Right lobe of liver (tissue), 6 donors: ENCODE data around the gene LAMB3. TPM values are rescaled to one million over a fixed set of nuclear protein-coding genes. Genes with fewer than 3 reads are reported as not detected.

Experiments
- ATAC-seq, 4 donors: fragments of 200-7000 bp; cut with Tn5 transposase; one replicate each; pipeline ENCODE4 v1.9.1; 2020; ENCODE audit warnings: mild to moderate bottlenecking in 4 of 4, moderate library complexity in 4 of 4
- DNase-seq, 3 donors: peaks; one replicate each; pipeline ENCODE4 v3.0.0-alpha.2; 2020
- H3K27ac ChIP-seq, 3 donors: fragments of 200-600 bp; one replicate each; pipeline ENCODE4 v1.8.0; 2022
- H3K27me3 ChIP-seq, 2 donors: fragments of 200-600 bp; one replicate each; pipeline ENCODE4 v1.8.0; 2022
- H3K36me3 ChIP-seq, 4 donors: fragments of 200-600 bp; sonication (generic) in 1 of 4; one replicate each; pipeline versions ENCODE4 v1.5.1 to v1.8.0; 2017 to 2022; ENCODE audit warnings: control low read depth in 1 of 4
- H3K4me1 ChIP-seq, 4 donors: fragments of 200-600 bp; sonication (generic) in 1 of 4; one replicate each; pipeline versions ENCODE4 v1.5.1 to v1.8.0; 2017 to 2022; ENCODE audit warnings: control low read depth in 1 of 4
- H3K4me3 ChIP-seq, 3 donors: fragments of 200-600 bp; one replicate each; pipeline ENCODE4 v1.8.0; 2022
- H3K9me3 ChIP-seq, 4 donors: fragments of 200-600 bp; sonication (generic) in 1 of 4; one replicate each; pipeline versions ENCODE4 v1.5.1 to v1.8.0; 2017 to 2022; ENCODE audit warnings: control low read depth in 1 of 4
- CTCF ChIP-seq, 4 donors: fragments of 200-600 bp in 3 of 4; fragments of 450-650 bp in 1 of 4; IDR thresholded peaks; one replicate each; pipeline versions ENCODE4 v1.5.1 to v1.8.0; 2016 to 2022; ENCODE audit warnings: antibody characterized with exemption in 4 of 4, mild to moderate bottlenecking in 2 of 4
- POLR2A ChIP-seq: fragments of 450-650 bp; IDR thresholded peaks from one replicate; pipeline ENCODE4 v1.6.1; 2017; ENCODE audit warnings: antibody characterized with exemption, mild to moderate bottlenecking
- WGBS: methylation state at CpG from one replicate; pipeline ENCODE4 v1.1.6; 2018; ENCODE audit warnings: low coverage, low lambda C conversion rate; ENCODE audit not compliant: insufficient coverage; ENCODE audit errors: missing lambda C conversion rate; 5-methylcytosine and 5-hydroxymethylcytosine counted together
- intact Hi-C, 2 donors: fragments of 100-400 bp; cut with DNase I; formaldehyde crosslinking; loops; one replicate each; pipeline versions ENCODE4 v1.11.2 to v1.14.1; 2022
- microRNA-seq, 2 donors: library from miRNA; unstranded; fragments of <30 nt; microRNA quantifications; one replicate each; pipeline ENCODE4, GENCODE V29; 2019 to 2020
- total RNA-seq, 6 experiments: library from RNA; depleted of rRNA in 2 of 6; stranded (reverse); fragments of >200 nt in 2 of 6; fragmentation: NEBNext Ultra II Directional in 3 of 6; extraction: Animal tissue kit (Norgen Biotek cat#: 25700) in 3 of 6; gene quantifications; one replicate each; pipeline versions ENCODE4 v1.1.0 to v1.2.4, GENCODE V29; 2016 to 2023
- donor health status: DM: no; HTN: yes; CAD: no.
- donor health status: DM: no; HTN: no; CAD: no.
- donor health status: DM: no; HTN: no; CAD: no.
- donor health status: DM: no; HTN: yes; CAD: no.
- donor health status: DM: no; HTN: yes; CAD: no.

LAMB3 gene
- total RNA-seq, 6 experiments from 2014 or later = 5.0 to 14.6 (median 8.4) TPM

- no peaks in the 10 kb centered on the region for H3K9me3 ChIP-seq
- 41% methylated on average over 3 of the region's 3 CpGs for WGBS
- DNase-seq = no peak
- intact Hi-C loops = loop anchor here in 1 of 2 donors (10.0 kb wide), 1 partner anchor 54 kb away; no protein-coding TSS in a partner anchor
- no peaks in the 10 kb centered on the region for H3K27me3 ChIP-seq
- H3K27ac ChIP-seq = no peak overlapping the region
- no peak for TF ChIP-seq CTCF (IDR thresholded peaks at IDR 0.05)
- no peak for TF ChIP-seq POLR2A
- H3K4me3 ChIP-seq = no peak overlapping the region
- no peaks in the 10 kb centered on the region for H3K36me3 ChIP-seq
- ATAC-seq = no peak
- H3K4me1 ChIP-seq = no peaks in the 10 kb centered on the region
These were observed 81.5 kb downstream of the LAMB3 start for GRCh38 chr1:209570743-209571142.

GRCh38 chr1:209569455-209570207 lies 82.6 kb downstream of the LAMB3 start:
- no peaks in the 10 kb centered on the region for H3K36me3 ChIP-seq
- H3K4me3 ChIP-seq = no peak overlapping the region
- 1% methylated on average over 9 of the region's 9 CpGs for WGBS
- H3K4me1 ChIP-seq = no peaks in the 10 kb centered on the region
- peak; percentile 78 to 87 (median 84) for ATAC-seq
- no peak overlapping the region for H3K27ac ChIP-seq
- peak; percentile 73 to 80 (median 77) for DNase-seq
- intact Hi-C loops = loop anchor here in 1 of 2 donors (10.0 kb wide), 1 partner anchor 55 kb away; no protein-coding TSS in a partner anchor
- no peak for TF ChIP-seq POLR2A
- TF ChIP-seq CTCF (IDR thresholded peaks at IDR 0.05) = peak; percentile 74 to 95 (median 90)
- H3K27me3 ChIP-seq = no peaks in the 10 kb centered on the region
- H3K9me3 ChIP-seq = no peaks in the 10 kb centered on the region

GRCh38 chr1:209567698-209568175 lies 84.5 kb downstream of the LAMB3 start:
- ATAC-seq = no peak
- no peak for DNase-seq
- Histone ChIP-seq H3K9me3 (no peaks in the 10 kb centered on the region), H3K27ac (no peak overlapping the region), H3K4me3 (no peak overlapping the region), H3K36me3 (no peaks in the 10 kb centered on the region), H3K4me1 (no peaks in the 10 kb centered on the region), H3K27me3 (no peaks in the 10 kb centered on the region)
- 38% methylated on average over 1 of the region's 1 CpG for WGBS
- TF ChIP-seq CTCF (IDR thresholded peaks at IDR 0.05) (no peak), POLR2A (no peak)
- intact Hi-C loops = no loop called here

GRCh38 chr1:209565759-209566678 lies 86.2 kb downstream of the LAMB3 start:
- TF ChIP-seq CTCF (IDR thresholded peaks at IDR 0.05) (peak; percentile 74 to 86 (median 80)), POLR2A (no peak)
- WGBS = 16% methylated on average over 13 of the region's 15 CpGs
- intact Hi-C loops = no loop called here

More at GRCh38 chr1:209565759-209566678, 86.2 kb downstream of the LAMB3 start:
- ATAC-seq (peak; percentile 94 to 98 (median 96)), DNase-seq (peak; percentile 75 to 86 (median 76))
- H3K4me1 ChIP-seq = no peaks in the 10 kb centered on the region
- H3K9me3 ChIP-seq = no peaks in the 10 kb centered on the region
- H3K36me3 ChIP-seq = no peaks in the 10 kb centered on the region
- H3K27ac ChIP-seq = no peak overlapping the region
- no peaks in the 10 kb centered on the region for H3K27me3 ChIP-seq
- no peak overlapping the region for H3K4me3 ChIP-seq

Small RNAs within 50 kb of the gene (microRNA-seq; reads per million reads assigned to microRNA genes)
- gene MIR4260 = 0 reads per million in 2 donors

Other genes starting within 250 kb of the LAMB3 start
- gene CAMK1G, start 68.7 kb downstream of the LAMB3 start, total RNA-seq = under 1 TPM in 4 of 6 experiments, not detected in 2; 0.17 to 0.80 (median 0.37) TPM
- gene G0S2, start 23.0 kb upstream of the LAMB3 start, total RNA-seq = 100 to 1,000 TPM in 4 of 6 experiments, 10 to 100 TPM in 2; 36.9 to 749 (median 247) TPM
- gene HSD11B1, start 52.4 kb upstream of the LAMB3 start, total RNA-seq = 100 to 1,000 TPM; 281 to 749 (median 512) TPM
- 1 to 10 TPM in 5 of 6 experiments, under 1 TPM in 1; 0.95 to 7.7 (median 1.6) TPM for gene TRAF3IP3, start 103.6 kb upstream of the LAMB3 start, total RNA-seq
- gene C1orf74, start 132.1 kb upstream of the LAMB3 start, total RNA-seq = 1 to 10 TPM in 3 of 6 experiments, under 1 TPM in 3; 0.81 to 1.6 (median 1.0) TPM
- gene IRF6, start 153.7 kb upstream of the LAMB3 start, total RNA-seq = 10 to 100 TPM; 24.9 to 33.9 (median 28.9) TPM
- 1 to 10 TPM; 4.6 to 10.0 (median 6.4) TPM for gene UTP25, start 175.5 kb upstream of the LAMB3 start, total RNA-seq